Ishikawa (cell line): Measurements from ENCODE around the gene SKI.

Source experiments
- CEBPB ChIP-seq: IDR thresholded peaks from 2 replicates; pipeline ENCODE4 v1.6.1; 2012
- CREB1 ChIP-seq: IDR thresholded peaks from 2 replicates; pipeline ENCODE4 v1.6.1; 2012; ENCODE audit warnings: low read depth
- EGR1 ChIP-seq: IDR thresholded peaks from 2 replicates; pipeline ENCODE4 v1.6.1; 2012
- EP300 ChIP-seq: IDR thresholded peaks from 2 replicates; pipeline ENCODE4 v1.6.1; 2012; ENCODE audit warnings: borderline replicate concordance
- FOXM1 ChIP-seq: IDR thresholded peaks from 2 replicates; pipeline ENCODE4 v1.6.1; 2012; ENCODE audit warnings: low read depth, borderline replicate concordance
- MAX ChIP-seq: IDR thresholded peaks from 2 replicates; pipeline ENCODE4 v1.6.1; 2012
- NFIC ChIP-seq: IDR thresholded peaks from 2 replicates; pipeline ENCODE4 v1.6.1; 2012
- RAD21 ChIP-seq: IDR thresholded peaks from 2 replicates; pipeline ENCODE4 v1.6.1; 2012; ENCODE audit warnings: low read depth
- REST ChIP-seq: IDR thresholded peaks from 2 replicates; pipeline ENCODE4 v1.6.1; 2012; ENCODE audit warnings: low read depth, mild to moderate bottlenecking
- TAF1 ChIP-seq: IDR thresholded peaks from 2 replicates; pipeline ENCODE4 v1.6.1; 2012; ENCODE audit warnings: low read depth, mild to moderate bottlenecking
- TCF12 ChIP-seq: IDR thresholded peaks from 2 replicates; pipeline ENCODE4 v1.6.1; 2012; ENCODE audit warnings: low read depth
- TEAD4 ChIP-seq: IDR thresholded peaks from 2 replicates; pipeline ENCODE4 v1.6.1; 2012
- USF1 ChIP-seq: IDR thresholded peaks from 2 replicates; pipeline ENCODE4 v1.6.1; 2012
- YY1 ChIP-seq: IDR thresholded peaks from 2 replicates; pipeline ENCODE4 v1.6.1; 2012; ENCODE audit warnings: low read depth
- ZBTB7A ChIP-seq: IDR thresholded peaks from 2 replicates; pipeline ENCODE4 v1.6.1; 2012; ENCODE audit warnings: low read depth

SKI gene

GRCh38 chr1:2181271-2181670, 46.8 kb upstream of the SKI start:
- TF ChIP-seq USF1 (no peak), CREB1 (no peak), CEBPB (no peak), EGR1 (no peak), RAD21 (no peak), TCF12 (no peak), MAX (no peak), ZBTB7A (no peak), YY1 (no peak), TEAD4 (no peak), FOXM1 (no peak), REST (no peak), TAF1 (no peak), NFIC (no peak), EP300 (no peak)

GRCh38 chr1:2181752-2182151, 46.4 kb upstream of the SKI start:
- TF ChIP-seq TCF12 (no peak), MAX (no peak), USF1 (no peak), RAD21 (no peak), CEBPB (no peak), CREB1 (no peak), EP300 (no peak), TAF1 (no peak), FOXM1 (no peak), ZBTB7A (no peak), NFIC (no peak), EGR1 (no peak), YY1 (no peak), REST (no peak), TEAD4 (no peak)

- TF ChIP-seq TAF1 (no peak), TCF12 (no peak), NFIC (no peak), REST (no peak), CEBPB (no peak), USF1 (no peak), RAD21 (no peak), YY1 (no peak), MAX (no peak), EP300 (no peak), CREB1 (no peak), TEAD4 (no peak)
Measured at GRCh38 chr1:2182376-2182775, 45.7 kb upstream of the SKI start.

GRCh38 chr1:2183937-2184334, 44.2 kb upstream of the SKI start:
- TF ChIP-seq USF1 = no peak
